T-helper 9 cell (primary cell): ENCODE results near the gene TARBP1.
"Not testable (repeated sequence)": the region's sequence is repeated elsewhere in the genome, so short reads cannot be mapped to it uniquely, and the experiment has no call there.

ENCODE experiments used
- DNase-seq: peaks from one replicate; pipeline ENCODE4 v3.0.0-alpha.2; 2020

The TARBP1 gene

DNA sequence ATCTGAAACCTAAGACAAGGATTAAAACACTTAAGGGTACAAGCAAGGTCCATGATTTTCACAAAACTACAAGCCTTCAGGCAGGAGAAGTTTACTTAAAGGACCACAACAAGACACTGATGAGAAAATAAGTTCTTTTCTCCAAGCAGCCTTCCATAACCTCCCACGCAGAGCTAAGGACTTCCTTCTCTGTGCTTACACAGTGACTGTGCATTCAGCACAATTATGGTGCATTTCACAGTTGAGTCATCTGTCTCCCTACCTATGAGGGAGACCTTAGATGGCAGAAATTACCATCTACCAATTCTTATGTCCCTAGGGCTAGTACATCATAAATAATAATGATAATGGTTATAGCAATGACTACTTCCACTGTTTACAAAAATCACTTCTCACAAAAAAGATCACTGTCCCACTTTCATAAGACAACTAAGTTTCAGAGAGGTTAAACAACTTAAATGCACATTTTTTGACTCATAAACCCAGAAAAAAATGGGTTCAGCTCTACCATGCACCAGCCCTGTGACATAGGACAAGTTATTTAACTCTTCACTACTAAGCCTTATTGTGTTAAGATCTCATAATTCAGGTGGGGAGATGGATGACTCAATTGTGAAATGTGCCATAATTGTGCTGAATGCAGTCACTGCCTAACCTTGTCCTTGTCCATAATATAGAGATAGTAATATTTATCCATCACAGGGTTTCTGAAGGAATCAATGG lies 45.3 kb downstream of the TARBP1 start:
- no peak for DNase-seq

DNA sequence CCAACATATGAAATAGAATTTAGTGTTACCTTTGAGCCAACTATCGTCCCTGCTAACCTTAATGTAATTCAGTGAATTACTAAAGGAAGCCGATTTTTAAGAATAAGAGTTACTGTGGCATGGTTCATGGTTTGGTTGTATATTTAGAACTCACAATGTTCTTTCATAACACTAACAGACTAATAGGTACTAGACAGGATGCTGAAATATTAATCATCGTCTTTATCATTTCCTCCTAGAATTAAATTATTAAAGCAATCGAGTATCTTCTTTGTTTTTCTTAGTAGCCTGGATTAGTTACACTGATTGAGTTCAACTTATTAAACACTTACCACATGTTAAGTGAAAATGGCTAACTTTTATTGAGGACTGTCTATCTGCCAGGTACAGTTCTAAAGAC lies 47.7 kb downstream of the TARBP1 start:
- no peak for DNase-seq

DNA sequence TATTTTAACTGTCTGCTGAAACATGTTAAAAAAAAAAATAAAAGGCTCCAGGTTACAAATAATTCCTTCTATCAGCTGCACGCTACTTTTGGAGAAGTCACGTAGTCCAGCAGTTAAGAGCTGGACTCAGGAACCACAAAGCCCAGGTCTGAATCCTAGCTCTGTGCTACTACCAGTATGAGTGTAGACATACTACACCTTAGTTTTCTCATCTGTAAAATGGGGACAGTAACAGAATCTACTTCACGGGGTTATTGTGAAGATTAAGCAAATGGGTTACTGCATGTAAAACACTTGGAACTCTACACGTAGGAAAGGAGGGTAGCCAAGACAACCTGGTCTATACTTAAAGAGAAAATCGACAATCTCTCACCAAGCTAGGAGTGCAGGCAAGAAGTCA lies 48.3 kb downstream of the TARBP1 start:
- no peak for DNase-seq

DNA sequence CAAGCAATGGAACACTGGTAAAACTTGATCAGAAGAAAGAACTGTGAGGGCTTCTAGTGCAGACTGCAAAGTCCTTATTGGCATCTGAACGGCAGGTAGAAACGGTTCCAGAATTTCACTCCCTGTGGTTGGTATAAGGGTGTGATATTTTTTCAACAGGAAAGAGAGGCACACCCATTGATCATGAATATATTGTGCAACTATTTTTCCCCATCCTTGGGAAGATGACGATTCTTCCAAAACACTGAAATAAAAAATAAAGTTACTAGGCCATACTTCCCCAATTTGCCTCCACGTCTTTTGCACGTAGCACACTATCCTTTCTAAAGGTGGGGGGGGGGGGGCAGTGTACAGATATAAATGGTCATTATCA lies 49.6 kb downstream of the TARBP1 start:
- no peak for DNase-seq

DNA sequence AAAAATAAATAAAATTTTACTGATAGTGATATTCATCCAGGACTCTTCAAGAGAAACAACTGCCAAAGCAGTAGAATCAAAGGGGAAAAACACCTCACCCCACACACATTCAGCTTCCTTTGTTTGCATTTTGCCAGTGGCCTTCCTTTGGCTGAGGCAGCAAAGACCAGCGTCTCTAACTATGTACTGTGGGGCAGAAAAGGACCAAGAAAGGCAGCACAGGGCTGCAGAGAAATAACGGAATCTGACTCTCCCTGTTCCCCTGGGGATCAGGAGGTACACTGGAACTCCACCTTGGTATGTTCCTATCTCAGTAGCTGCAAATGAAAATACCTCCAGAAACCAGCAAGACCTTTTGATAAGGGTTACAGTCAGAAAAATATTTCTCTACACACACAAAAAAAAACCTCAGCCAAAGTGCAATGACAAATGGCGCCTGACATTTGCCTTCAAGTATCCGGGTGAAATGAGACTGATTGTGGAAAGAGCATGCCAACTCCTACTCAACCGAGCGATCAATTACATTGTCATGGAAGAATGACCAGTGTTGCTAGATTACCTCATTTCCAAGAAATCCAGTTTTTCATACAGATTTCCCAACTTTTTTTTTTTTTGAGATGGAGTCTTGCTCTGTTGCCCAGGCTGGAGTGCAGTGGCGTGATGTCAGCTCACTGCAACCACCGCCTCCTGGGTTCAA lies 50.9 kb downstream of the TARBP1 start:
- DNase-seq = no peak

DNA sequence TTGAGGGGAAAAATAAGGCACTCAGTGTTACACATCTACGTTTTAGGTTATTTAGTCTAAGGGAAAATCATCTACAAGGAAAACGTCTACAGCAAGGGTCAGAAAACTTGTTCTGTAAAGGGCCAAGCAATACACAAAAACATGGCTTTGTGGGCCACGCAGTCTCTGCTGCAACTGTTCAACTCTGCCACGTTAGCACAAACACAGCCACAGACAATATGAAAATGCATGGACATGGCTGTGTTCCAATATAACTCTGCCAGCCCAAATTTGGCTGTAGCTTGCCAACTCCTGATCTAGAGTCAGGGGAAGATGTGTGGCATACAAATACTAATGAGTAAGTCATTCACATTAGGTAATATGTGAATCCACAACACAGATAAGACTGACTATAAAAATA lies 65.0 kb downstream of the TARBP1 start:
- DNase-seq = no peak

DNA sequence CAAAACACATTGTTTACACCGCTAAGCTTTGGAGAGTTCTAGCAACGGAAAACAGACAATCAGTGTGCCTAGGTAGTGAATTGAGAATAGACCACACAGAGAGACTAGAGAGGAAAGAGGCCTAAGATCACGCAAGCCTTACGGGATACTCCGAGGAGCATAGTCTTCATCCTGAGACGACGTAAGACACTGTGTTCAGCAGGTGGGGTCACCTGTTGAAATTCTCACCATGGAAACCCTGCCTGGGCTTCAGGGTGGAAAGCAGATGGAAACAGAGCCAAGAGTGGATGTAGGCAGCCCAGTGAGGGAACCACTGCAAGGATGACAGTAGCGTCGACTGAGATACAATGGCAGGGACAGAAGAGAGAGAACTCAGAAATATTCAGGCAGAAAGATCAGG lies 65.5 kb downstream of the TARBP1 start:
- no peak for DNase-seq

DNA sequence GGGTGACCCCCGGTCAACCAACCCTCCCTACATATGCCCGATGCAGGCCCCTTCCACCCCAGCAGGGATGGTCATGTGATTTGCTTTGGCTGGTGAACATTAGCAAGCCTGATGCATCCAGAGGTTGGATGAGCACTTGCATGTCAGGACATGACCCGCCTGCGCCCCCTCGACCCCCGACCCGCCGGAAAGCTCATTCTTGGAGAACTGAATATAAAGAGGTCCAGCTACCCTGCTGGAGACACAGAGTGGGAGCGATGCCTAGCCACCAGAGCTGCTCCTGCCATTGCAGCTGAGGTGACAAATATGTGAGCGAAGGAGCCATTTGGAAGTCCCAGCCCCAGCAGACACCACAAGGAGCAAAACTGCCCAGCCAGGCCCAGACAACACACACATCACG lies 66.1 kb downstream of the TARBP1 start:
- no peak for DNase-seq

DNA sequence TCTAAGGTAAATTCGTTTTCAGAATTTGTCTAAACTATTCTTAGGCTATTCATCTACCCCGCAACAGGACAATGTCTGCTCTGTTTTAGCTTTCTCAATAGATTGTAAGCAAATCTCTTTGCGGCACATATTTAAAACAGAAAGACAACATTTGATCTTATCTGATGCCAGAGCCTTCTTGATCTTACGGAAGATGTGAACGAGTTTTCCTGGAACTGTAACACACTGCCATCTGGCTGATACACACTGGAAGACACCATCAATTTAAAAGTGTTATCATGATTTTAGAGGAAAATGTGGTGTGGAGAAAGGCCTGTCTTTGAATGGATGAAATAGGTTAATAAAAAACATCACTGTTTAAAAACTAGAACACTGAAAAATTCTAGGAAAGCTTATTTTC lies 69.7 kb downstream of the TARBP1 start:
- no peak for DNase-seq

DNA sequence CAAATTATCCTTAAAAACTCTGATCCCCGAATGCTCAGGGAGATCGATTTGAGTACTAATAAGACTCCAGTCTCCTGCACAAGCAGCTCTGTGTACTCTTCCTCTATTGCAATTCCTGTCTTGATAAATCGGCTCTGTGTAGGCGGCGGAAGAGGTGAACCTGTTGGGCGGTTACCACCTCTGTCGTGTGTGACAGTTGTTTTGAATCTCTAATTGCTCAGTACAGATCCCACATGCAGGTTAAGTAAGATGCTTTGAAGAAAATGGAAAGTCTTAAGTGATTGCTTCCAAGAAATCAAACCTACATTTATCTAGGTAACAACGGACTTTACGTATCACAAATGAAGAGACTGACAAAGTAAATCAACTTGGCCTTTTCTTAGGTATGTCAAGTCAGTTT lies 70.2 kb downstream of the TARBP1 start:
- DNase-seq = peak; percentile 19

DNA sequence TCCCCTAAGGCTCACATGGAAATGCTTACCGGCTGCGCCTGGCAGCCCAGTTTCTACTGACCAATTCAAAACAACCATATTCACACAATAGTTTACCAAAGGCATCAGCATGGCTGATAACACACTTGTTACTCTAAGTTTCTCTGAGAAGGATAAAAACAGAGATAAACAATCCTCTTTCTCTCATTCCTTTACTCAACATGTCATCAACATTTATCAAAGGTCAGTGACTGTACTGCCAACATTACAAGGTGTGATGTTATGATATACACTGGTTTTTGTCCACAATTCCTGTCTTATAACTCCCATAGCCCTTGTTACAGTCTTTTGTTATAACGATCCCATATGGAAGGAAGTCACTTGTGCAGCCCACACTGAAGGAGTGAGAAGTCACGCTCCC lies 72.1 kb downstream of the TARBP1 start:
- DNase-seq = no peak

DNA sequence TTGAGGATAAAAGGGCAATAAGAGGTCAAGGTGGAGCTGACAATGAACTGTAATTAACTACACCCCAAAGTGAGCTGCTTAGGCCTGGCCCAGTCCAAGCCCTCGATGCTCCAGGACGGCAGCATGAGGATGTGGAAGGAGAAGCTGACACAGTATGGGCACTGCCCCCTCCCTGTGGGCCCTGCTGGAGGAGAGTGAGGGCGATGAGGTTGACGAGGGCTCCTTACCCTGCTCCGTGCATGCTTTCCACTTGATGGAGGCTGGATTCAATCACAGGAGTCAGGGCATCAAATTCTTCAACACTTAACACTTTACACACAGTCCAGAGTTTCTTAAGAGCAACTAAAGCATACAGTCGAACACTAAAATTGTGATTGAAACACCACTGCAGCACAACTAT lies 73.3 kb downstream of the TARBP1 start:
- no peak for DNase-seq

DNA sequence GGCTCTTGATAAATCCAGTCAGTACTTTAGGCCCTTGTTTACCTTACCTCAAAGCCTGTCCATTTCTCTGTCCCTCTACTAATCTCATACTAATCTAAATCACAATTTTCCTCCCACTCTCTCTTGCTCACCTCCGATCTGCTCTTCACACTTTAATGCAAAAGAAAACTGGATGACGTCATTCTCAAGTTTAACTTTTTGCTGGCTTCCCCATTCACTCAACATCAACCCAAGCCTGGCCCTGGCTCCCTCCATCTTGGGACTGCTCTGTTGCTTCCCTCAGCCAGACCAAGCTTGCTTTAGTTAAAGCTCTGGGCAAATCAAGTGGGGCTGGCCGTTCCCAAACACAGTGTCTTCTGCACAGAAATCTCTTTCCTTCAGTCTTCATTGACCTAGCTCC lies 76.0 kb downstream of the TARBP1 start:
- no peak for DNase-seq

DNA sequence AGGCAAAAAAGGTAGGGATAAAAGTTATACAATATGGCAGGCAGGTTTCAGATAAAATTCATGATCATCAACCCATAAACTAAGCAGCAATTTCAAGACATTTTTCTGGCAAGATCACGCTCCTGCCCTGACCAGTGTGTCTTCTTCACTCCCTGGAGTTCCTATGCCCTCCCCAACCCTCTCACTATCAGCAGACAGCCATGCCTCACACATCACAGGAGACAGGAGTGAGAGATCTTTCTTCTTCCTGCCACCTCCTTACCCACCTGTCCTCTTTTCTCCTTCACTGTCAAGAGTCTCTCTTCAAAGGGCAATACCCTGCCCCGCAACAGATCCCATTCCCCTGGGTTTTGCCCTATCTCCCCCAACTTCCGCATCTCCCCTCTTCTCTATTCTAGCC lies 77.3 kb downstream of the TARBP1 start:
- no peak for DNase-seq

DNA sequence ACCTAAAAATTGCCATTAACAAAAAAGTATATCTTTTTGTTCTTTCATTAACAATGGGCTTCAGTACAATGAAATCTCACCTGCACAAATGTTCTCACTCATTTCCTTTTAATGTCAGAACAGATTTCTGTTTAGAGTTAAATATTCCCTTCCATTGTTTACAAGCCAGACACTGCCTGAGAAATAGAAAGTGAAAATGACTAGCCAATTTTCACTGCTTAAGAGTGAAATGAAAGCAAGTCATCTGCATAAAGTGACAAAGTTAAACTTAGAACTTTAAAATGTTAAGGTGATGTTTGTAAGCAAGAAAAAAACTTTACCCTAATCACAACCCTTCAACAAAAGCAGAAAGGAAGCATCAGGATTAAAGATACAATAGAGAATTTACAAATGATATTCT lies 78.2 kb downstream of the TARBP1 start:
- DNase-seq = no peak

DNA sequence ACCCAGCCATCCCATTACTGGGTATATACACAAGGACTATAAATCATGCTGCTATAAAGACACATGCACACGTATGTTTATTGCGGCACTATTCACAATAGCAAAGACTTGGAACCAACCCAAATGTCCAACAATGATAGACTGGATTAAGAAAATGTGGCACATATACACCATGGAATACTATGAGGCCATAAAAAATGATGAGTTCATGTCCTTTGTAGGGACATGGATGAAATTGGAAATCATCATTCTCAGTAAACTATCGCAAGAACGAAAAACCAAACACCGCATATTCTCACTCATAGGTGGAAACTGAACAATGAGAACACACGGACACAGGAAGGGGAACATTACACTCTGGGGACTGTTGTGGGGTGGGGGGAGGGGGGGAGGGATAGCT lies 79.5 kb downstream of the TARBP1 start:
- DNase-seq = not testable (repeated sequence)

DNA sequence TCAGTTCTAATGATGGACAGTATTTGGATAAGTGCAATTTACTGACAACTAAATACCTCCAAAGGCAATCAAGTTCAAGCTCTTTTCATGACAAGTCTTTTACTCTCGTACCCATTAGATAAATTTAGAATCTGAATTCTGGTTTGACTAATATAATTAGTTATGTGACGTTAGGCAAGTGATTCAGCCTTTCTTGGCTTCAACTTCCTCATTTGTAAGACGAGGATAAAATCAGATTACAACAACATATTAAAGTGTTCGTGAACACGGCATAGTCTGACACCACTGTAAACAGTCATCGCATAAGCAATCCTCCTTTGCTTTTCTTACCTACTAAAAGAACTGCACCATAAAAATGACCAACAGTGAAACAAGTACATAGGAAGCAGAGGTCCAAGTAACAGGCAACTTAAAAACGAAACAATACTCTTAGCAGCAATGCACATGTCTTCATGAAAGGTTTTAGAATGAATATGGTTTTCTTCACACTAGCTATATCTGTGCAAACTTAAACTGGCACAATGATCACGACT lies 80.1 kb downstream of the TARBP1 start:
- no peak for DNase-seq

DNA sequence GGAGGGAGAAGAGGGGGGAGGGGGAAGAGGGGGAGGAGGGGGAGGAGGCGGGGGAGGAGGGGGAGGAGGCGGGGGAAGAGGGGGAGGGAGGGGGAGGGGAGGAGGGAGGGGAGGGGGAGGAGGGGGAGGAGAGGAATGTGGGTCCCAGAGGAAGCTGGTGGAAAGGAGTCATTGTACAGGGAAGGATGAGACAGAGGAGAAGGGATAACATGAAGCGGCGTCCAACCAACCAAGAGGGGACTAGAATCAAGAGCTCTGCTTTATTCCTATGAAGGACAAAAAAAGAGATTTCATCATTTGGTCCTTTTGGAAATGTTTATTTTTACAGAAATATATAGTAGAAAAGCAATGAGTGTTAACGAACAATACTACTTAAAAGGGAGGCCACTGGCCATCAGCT lies 81.2 kb downstream of the TARBP1 start:
- DNase-seq = no peak

DNA sequence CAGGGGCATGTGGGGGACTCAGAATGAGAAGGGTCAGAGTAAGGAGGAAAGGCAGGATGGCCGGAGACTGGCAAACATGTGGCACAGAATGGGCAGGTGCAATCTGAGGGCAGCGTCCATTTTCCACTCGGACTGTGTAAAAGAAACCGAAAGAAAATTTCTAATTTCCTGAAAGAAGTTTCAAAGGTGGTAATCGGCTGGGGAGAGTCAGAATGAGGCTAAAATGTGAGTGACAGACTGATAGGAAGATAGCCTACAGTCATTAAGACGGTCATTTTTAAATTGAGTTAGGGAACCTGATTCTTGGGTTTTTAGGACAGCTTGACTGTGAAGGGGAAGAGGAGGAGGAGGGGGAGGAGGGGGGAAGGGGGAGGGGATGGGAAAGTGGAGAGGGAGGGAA lies 82.1 kb downstream of the TARBP1 start:
- no peak for DNase-seq

DNA sequence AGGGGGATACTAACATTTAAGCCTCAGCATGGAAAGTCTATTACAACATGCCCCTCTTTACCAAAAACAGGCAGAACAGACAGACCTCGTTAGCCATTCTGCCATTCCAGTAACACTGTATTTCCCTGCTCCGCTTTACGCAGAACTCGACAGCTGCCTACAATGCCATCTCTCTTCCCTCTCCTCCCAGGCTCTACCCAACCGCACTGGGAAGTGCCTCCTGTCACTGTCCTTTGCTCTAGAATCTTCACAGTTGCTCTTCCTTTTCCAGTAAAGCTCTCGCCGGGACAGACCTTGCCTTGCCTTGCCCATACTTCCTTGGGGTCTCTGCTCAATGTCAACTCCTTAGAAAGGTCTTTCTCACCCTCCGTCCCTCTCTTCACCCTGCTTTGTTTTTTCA lies 82.9 kb downstream of the TARBP1 start:
- no peak for DNase-seq

DNA sequence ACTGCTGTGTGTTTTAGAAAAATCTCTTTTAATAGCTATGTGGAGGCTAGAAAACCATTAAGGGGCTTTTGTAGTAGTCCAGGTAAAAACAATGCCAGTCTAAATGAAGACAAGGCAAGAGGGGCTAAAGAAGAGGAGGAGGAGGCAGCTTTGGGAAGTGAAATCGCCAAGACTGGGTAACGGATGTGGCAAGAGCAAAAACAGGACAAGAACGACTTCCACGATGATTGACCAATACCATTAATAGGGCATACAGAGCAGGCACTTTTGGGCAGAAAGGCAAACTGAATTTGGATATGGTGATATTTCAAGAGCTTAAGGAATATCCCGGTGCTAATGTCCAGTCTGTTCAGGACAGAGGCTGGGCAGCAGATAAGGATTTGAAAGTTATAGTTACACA lies 83.7 kb downstream of the TARBP1 start:
- no peak for DNase-seq

DNA sequence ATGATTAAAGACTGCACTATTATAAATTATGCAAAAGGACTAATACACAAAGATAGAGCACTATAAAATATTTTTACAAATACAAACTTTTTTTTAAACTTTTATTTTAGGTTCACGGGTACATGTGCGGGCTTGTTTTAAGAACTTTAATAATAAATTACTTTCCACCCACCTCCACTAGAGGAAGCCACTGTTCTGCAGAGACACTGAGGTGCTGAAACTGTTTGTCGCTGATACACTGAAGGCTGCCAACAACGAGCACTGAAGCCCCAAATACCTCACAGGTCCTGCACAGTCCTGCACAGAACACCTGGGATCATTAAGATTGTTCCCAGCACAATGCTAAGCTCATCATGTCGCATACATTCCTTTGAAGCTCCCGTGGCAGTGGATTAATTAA lies 85.8 kb downstream of the TARBP1 start:
- no peak for DNase-seq

DNA sequence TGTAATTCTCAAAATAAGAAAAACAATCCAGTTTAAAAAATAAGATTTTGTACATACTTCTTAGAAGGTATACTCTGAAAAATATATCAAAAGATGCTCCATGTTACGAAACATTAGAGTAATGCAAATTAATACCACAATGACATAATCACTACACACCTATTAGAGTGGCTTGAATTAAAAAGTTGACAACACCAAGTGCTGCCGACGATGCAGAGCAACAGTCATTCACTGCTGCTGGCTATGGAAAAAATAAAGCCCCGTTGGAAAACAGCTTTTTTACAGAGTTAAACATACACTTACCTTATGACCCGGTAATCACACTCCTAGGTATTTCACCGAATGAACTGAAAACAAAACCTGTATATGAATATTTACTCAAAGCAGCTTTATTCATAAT lies 90.9 kb downstream of the TARBP1 start:
- no peak for DNase-seq

DNA sequence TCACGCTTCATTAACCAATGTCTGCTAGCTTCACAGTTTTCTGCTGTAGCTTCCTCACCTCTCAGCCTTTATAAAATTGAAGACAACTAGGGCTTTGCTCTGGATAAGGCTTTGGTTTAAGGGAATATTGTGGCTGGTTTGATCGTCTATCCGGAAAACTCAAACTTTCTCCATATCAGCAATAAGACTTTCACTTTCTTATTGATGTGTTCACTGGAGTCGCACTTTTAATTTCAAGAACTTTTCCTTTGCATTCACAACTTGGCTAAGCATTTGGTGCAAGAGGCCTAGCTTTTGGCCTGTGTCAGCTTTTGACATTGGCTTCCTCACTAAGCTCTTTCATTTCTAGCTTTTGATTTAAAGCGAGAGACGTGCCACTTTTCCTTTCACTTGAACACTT lies 92.9 kb downstream of the TARBP1 start:
- DNase-seq = no peak
